GM19468 (cell line): Measurements from ENCODE around the gene SLC29A4.

Experiments used
- ATAC-seq: cut with Tn5 transposase; IDR thresholded peaks from one replicate; pipeline ENCODE4 v1.9.1; 2021; ENCODE audit warnings: mild to moderate bottlenecking, moderate library complexity, moderate number of reproducible peaks; ENCODE audit not compliant: unreplicated experiment; ENCODE audit errors: extremely low read depth

The SLC29A4 gene

DNA sequence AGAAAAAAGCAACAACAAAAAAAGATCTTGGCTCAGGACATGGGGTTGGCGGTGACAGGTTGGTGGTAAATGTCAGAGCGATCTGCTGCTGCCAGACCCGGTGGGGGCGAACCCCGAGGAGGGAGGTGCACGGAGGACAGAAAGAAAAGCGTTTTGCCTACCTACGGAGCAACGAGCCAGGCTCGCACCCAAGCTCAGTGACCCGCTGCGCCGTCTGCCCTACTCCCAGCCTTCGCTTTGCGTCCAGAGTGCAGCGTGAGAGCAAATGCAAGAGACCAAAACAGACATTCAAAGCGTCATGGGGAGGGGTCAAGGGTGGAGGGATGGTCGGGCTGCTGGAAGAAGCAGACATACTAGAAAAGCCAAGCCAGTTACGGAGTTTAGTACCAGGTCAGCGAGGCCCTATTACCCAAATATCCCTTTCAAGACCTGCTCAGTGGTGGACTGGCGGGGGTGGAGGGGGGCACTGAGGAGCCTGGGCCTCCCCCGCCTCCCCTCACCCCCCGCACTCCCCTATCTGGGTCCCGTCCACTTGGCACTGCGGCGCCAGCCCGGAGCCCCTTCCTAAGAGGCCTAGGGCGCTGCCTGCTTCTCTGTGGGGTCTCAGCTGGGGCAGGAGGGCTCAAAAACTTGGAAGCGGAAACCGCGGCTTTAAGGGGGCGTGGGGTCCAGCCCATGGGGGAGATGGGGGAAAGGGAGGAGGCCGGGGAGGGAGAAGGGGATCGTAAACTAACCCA lies 66.9 kb downstream of the SLC29A4 start:
- ATAC-seq, result no peak

DNA sequence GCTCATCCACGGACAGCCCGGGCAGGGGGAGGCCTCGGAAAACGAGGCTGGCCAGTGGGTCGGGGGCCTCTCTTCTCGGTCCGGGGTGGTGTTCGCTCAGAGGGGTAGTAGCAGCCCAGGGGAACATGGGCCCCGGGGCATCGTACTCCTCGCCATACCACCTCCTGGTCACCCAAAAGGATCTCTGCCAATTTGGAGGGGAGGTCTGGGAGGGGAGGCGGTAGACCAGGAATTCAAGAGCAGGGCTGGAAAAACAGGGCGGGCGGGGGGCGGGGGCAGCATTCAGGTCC lies 67.4 kb downstream of the SLC29A4 start:
- no peak for ATAC-seq

DNA sequence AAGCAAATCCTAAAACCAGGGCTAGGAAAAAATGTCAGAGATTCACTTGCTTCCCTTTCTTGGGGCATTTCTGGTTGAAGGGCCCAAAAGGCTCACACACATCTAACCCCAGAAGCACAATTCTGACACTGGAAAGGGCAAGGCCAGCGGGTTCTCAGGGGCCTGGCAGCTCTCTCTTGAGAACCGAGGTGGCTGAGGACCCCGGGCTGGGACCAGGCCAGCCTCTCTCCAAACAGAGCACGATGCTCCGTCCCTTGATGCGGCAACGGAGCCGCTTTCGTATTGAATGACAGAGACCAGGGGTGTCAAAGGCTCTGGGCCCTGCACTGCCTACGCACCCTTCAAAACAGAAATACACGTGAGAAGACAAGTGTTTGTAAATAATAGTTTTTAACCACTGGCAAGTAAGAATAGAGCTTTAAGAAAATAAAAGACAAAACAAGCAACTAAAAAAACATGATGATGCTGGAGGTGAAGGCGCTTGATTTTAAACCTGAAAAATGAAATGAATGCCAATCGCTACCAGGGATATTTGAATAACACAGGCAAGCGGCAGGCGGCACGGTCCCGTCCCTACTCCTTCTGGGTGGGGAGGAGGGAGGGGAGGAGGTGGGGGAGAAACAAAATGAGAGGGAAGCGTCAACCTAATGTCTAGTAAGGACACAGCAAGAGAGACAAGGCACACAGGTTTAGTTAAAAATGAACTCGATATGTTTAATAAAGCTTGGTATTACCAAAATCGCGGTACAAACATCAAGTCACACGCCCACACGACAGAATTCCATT lies 68.0 kb downstream of the SLC29A4 start:
- no peak for ATAC-seq

DNA sequence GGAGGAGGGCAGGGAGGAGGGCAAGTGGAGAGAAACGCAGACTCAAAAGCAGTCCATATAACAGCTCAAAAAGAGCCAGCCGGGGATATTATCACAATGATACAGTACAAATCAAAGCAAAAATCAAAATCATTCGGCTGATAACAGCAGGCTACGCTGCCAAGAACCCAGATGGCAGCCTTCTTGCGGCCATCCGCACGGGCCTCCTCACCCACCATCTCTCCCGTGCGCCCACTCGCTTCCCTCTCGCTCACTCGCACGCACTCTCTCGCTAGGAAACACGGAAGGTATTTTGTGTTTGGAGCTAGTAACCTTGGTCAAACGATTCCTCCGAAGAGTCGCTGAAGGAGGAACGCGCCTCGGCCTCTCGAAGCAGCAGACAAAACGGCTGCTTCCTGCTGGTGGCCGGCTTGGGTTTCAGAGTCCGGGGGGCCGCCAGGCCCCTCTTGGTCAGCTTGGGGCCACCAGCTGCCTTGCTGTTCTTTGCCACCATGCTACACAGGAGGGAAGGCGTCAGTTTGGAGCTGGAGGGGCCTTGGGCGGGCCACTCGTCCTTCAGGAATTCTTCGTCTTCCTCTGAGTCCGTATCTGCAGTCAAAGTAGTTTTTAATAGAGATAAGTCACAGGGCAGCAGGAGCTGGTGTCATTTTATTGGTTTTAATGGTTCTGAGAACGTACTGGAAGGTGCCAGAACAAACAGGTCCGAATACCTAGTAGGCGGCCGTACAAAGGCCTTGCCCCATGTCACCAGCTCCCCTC lies 68.9 kb downstream of the SLC29A4 start:
- no peak for ATAC-seq

DNA sequence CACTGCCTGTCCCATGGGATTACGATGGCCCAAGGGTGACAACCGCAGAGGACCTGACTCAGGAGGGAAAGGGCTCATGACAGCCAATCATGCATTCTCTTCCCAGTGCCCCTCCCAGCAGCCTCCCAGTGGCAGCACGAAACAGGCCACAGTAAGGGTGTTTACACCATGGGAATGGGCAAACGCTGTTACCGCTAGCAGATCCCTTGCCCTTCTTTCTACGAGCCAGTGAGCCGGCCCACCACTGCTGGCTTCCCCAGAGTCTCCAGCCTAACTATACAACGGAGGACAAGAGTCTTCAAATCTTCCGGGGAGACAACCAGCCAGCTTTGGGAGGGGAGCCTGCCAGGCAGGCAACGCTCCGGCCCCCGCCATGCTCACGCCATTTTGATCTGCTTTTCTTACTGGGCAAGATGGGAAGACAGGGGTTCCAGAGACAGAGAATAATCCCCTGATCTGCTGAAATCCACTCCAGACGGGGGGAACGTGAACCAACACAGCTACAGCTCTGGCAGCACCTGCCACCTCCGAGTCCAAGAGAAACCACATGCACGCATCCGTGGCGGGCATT lies 69.8 kb downstream of the SLC29A4 start:
- no peak for ATAC-seq

DNA sequence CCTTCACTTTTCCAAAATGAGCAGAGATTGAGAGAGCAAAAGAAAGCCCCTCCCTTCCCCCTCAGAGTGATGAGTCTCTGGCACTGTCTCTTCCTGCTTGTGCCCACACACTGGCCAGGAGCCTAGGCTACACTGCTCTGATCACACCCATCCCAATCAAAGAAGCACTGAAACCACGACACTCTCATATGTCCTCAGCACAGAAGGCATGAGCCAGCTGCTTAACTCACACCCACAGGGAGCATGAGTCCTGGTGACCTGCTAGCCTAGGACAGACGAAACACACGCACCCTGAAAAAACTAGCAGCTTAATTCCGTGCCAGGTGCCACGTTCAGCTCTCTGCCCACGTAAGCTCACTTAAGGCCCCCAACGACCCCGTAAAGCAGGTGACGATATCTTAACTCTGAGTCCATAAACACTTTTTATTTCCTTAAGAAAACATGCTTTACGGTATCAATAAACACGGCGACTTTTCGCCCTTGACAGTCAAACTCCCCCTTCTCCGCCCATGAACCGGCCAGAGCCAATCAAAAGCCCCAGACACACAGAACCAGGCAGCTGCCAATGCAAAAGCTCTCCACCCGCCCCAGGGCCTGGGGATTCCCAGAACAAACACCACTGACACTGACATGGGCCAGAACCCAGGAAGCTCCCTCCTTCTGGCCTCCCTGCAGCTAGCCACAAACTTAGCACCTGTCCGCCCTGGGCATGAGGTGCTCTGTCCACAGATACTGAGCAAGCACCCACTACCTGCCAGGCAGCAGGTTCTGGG lies 71.9 kb downstream of the SLC29A4 start:
- ATAC-seq, result no peak
